T-helper 2 cell treated with Interferon-gamma antibody and Interleukin-4, amounts not matched to agents 5 μg/mL and 100 μg/mL, for 36 hours (primary cell): ENCODE data around the gene TBX15.

Source experiments
- DNase-seq: peaks from one replicate; pipeline ENCODE4 v3.0.0; 2021; ENCODE audit warnings: low spot score
- H3K27ac Mint-ChIP-seq: one replicate; pipeline ENCODE4 v1.8.0; 2021; ENCODE audit warnings: mild to moderate bottlenecking, mixed read lengths
- H3K27me3 Mint-ChIP-seq: one replicate; pipeline ENCODE4 v1.8.0; 2021; ENCODE audit warnings: low read depth, mixed read lengths
- H3K36me3 Mint-ChIP-seq: one replicate; pipeline ENCODE4 v1.8.0; 2021; ENCODE audit warnings: low read depth, mixed read lengths
- H3K4me1 Mint-ChIP-seq: one replicate; pipeline ENCODE4 v1.8.0; 2021; ENCODE audit warnings: low read depth, mixed read lengths
- H3K4me3 Mint-ChIP-seq: one replicate; pipeline ENCODE4 v1.8.0; 2022; ENCODE audit warnings: mild to moderate bottlenecking, moderate library complexity, mixed read lengths
- H3K9me3 Mint-ChIP-seq: one replicate; pipeline ENCODE4 v1.8.0; 2021; ENCODE audit warnings: mixed read lengths

The TBX15 gene

GRCh38 chr1:119006406-119007279 lies 18.5 kb upstream of the TBX15 start:
- Mint-ChIP-seq H3K4me1 (peaks cover 7% of the 10 kb centered on the region), H3K27me3 (peaks cover 87% of the 10 kb centered on the region), H3K9me3 (no peaks in the 10 kb centered on the region), H3K27ac (peak overlapping the region; percentile 11), H3K4me3 (no peak overlapping the region), H3K36me3 (peaks cover 2% of the 10 kb centered on the region)
- no peak for DNase-seq

DNA sequence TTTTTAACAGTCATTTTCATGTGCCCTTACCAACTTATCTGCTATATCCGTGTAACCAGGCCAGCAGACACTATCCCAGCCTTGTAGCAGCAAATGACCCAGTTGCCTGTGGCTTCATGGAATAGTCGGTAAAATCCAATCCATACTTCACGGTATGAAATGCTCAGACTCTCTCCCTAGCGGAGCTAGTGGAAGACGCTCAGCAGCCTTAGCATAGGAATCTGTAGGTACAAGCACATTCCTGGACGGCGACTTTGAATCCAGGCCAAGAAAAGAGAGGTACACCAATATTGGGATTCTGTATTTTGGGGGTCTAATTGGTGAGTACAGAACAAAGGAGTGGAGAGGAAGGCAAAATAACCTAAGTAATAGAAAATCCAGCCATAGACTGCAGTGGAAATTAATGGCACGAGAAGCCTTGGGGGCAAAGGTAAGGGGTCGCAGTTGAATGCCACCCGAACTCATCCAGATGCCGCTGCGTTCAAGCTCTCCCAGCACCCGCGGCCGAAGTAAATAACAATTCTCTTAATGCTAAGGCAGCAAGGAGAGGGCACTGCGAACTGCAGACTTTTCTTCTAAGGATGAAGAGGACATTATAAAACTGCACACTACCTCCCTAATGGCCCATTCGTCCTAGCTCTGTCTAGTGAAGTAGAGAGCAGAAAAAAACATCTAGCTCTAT lies 17.7 kb upstream of the TBX15 start:
- H3K27me3 Mint-ChIP-seq = peaks cover 86% of the 10 kb centered on the region
- H3K27ac Mint-ChIP-seq = peak overlapping the region; percentile 42
- DNase-seq = no peak
- peaks cover 2% of the 10 kb centered on the region for H3K36me3 Mint-ChIP-seq
- H3K4me1 Mint-ChIP-seq = peaks cover 7% of the 10 kb centered on the region
- H3K9me3 Mint-ChIP-seq = no peaks in the 10 kb centered on the region
- no peak overlapping the region for H3K4me3 Mint-ChIP-seq

DNA sequence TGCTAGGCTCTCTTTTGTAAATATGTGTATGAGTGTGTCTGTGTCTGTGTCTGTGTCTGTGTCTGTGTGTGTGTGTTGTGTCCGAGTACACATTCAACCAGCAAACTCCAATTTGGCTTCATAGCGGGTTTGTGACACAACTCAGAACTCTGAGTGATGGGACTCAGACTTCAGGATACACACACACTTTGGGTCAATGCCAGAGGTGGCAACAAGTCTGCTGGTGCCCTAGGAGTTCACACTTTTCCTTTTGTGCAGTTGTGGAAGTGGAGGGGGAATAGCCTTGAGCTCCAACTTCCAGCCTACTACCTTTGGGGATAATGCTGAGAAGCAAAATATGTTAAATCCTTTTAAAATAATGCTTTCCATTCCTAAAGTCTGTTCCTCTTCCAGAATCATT lies 16.6 kb upstream of the TBX15 start:
- H3K36me3 Mint-ChIP-seq = peaks cover 2% of the 10 kb centered on the region
- no peak overlapping the region for H3K27ac Mint-ChIP-seq
- peaks cover 7% of the 10 kb centered on the region for H3K4me1 Mint-ChIP-seq
- no peaks in the 10 kb centered on the region for H3K9me3 Mint-ChIP-seq
- H3K27me3 Mint-ChIP-seq = peaks cover 87% of the 10 kb centered on the region
- DNase-seq = no peak
- H3K4me3 Mint-ChIP-seq = no peak overlapping the region

- Mint-ChIP-seq H3K4me1 (peaks cover 7% of the 10 kb centered on the region), H3K4me3 (no peak overlapping the region), H3K9me3 (no peaks in the 10 kb centered on the region), H3K36me3 (peaks cover 2% of the 10 kb centered on the region), H3K27ac (no peak overlapping the region), H3K27me3 (peaks cover 87% of the 10 kb centered on the region)
- no peak for DNase-seq
Measured at GRCh38 chr1:119004129-119004527, 16.0 kb upstream of the TBX15 start.

DNA sequence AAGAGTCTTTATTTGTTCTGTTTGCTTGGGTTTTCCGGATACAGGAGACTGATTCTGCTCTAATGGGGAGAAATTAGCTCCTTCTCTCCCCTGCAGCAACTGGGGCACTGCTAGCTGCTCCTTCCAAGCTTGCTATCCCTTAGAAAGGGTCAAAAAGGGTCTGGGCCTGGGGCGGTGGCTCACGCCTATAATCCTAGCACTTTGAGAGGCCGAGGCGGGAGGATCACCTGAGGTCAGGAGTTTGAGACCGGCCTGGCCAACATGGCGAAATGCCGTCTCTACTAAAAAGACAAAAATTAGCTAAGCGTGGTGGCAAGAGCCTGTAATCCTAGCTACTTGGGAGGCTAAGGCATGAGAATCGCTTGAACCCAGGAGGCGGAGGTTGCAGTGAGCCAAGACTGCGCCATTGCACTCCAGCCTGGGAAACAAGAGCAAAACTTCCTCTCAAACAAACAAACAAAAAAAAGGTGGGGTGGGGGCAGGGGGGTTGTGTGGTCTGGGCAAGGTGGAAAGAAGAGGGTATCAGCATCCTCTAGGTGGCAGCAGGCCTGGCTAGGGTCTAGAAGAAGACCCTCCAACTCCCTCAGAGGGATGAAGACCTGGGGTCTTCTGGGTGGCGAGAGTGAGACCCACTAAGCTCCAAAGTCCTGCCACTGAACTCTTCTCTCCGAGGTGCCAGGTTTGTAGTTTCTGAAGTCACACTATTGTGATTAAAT lies 15.4 kb upstream of the TBX15 start:
- Mint-ChIP-seq H3K4me3 (no peak overlapping the region), H3K9me3 (no peaks in the 10 kb centered on the region), H3K27ac (no peak overlapping the region), H3K4me1 (peaks cover 6% of the 10 kb centered on the region), H3K27me3 (peaks cover 86% of the 10 kb centered on the region), H3K36me3 (peaks cover 2% of the 10 kb centered on the region)
- no peak for DNase-seq

DNA sequence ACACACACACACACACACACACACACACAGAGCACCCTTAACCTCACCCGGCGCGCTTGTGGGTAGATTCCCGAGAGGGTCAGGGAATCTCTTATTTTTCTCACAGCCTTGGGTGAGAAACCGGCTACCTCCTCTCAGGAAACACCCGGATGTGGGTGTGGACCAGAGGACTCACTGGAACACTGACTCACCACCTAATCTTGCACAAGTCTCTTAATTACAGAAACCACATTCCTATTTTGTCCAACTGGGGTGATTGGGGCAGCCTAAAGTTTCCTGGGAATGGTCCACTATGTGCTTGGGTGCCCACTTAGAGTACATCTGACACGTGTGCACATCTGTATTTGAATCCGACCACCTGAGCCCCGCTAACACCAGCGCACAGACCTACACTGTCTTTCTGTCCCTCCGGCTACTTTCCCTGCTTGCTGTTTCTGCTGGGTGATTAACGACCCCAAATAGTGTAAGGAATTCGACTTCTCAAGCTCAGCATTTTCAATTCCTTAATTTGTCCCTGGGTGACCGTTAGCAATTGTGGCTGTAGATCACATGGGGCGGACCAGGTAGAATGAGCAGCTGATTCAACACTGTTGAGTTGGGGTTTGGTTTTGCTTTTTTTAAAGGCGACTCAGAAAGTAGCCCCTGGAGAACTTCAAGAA lies 14.0 kb upstream of the TBX15 start:
- Mint-ChIP-seq H3K27me3 (peaks cover 85% of the 10 kb centered on the region), H3K27ac (no peak overlapping the region), H3K9me3 (no peaks in the 10 kb centered on the region), H3K36me3 (no peaks in the 10 kb centered on the region), H3K4me1 (peaks cover 4% of the 10 kb centered on the region), H3K4me3 (peak overlapping the region; percentile 40)
- DNase-seq = no peak

DNA sequence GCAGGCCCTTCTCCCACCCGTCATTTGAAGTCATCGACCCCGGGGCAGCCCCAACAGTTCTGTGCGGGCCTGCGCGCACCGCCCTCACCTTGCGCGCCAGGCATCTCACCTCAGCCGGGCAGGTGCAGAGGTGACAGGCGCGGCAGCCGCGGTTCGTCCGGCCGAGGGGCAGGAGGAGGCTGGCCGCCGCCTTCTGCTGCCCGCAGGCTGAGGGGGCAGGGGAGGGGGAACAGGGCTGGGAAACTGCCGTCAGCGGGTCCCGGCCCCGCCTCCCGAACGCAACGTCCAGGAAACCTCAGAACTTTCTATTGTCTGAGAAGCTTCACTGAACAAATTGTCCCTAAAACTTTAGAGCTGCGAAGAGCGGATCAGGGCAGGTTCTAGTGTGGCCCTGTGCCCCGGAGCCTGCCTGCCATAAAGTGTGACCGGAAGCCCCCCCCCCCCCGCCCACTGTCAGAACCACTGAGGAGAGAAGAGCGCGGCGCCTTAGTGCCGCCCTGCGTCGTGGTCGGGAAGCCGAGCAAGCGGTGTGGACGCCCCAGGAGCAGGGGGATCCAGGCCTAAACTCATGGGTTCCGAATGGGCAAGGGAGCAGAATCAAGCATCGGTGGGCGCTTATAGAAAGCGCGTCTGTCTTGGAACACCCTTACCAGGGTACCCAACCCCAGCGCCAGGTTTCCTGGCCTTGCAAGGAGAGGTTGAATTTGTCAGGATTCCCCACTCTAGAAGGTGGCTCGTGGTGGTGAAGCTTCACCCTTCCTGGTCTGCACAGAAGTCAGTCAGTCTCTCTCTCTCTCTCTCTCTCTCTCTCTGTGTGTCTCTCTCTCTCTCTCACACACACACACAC lies 13.3 kb upstream of the TBX15 start:
- Mint-ChIP-seq H3K4me1 (peaks cover 4% of the 10 kb centered on the region), H3K4me3 (peak overlapping the region; percentile 40), H3K27me3 (peaks cover 83% of the 10 kb centered on the region), H3K27ac (no peak overlapping the region), H3K36me3 (no peaks in the 10 kb centered on the region), H3K9me3 (no peaks in the 10 kb centered on the region)
- DNase-seq = no peak

GRCh38 chr1:119000371-119001180 lies 12.4 kb upstream of the TBX15 start:
- Mint-ChIP-seq H3K9me3 (no peaks in the 10 kb centered on the region), H3K36me3 (no peaks in the 10 kb centered on the region), H3K4me3 (no peak overlapping the region), H3K27ac (no peak overlapping the region), H3K4me1 (peaks cover 6% of the 10 kb centered on the region), H3K27me3 (peaks cover 81% of the 10 kb centered on the region)
- DNase-seq = no peak

- peaks cover 6% of the 10 kb centered on the region for H3K4me1 Mint-ChIP-seq
- DNase-seq = no peak
- H3K36me3 Mint-ChIP-seq = no peaks in the 10 kb centered on the region
- no peak overlapping the region for H3K27ac Mint-ChIP-seq
- H3K4me3 Mint-ChIP-seq = no peak overlapping the region
- H3K27me3 Mint-ChIP-seq = peaks cover 82% of the 10 kb centered on the region
- H3K9me3 Mint-ChIP-seq = no peaks in the 10 kb centered on the region
Measured at GRCh38 chr1:118999348-119000071, 11.4 kb upstream of the TBX15 start.

DNA sequence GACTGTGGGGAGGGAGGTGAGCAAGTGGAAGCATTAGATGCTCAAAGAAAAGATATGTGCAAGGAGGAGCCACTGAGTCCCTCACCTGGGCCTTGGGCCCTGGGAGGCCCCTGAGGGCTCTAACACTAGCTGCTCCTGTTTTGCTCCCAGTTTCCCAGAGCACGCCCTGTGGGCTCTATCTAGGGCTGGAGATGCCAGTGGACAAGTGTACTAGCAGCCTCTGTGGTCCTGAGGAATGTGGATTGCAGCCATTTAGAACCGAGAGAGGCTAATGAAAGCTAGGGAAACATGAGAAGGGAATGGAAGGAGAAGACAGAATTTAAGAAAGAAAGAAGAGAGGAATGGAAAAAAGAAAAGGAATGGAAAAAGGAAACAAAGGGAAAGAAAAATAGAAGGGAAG lies 10.0 kb upstream of the TBX15 start:
- Mint-ChIP-seq H3K4me3 (no peak overlapping the region), H3K9me3 (no peaks in the 10 kb centered on the region), H3K36me3 (peaks cover 2% of the 10 kb centered on the region), H3K27me3 (peaks cover 82% of the 10 kb centered on the region), H3K27ac (no peak overlapping the region), H3K4me1 (peaks cover 8% of the 10 kb centered on the region)
- no peak for DNase-seq

DNA sequence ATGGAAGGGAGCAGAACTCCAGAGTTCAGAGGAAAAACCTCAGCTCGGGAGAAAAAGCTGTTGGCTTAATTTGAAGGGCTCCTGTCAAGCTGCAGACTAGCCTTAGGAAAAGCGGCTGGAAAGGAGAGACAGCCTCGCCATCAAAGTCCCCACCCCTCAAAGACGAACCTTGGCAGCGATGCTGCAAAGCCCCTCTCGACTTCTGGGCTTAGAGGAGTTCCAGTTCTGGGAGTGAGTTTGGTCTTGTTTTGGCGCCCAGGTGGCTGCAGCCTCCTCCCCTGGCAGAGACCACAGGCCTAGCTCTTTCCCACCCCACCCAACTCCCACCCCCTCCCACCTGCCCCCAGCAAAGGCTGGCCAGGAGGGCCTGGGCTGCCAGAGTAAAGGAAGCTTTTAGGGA lies 9.1 kb upstream of the TBX15 start:
- no peak for DNase-seq
- no peak overlapping the region for H3K4me3 Mint-ChIP-seq
- H3K4me1 Mint-ChIP-seq = peaks cover 5% of the 10 kb centered on the region
- H3K27me3 Mint-ChIP-seq = peaks cover 76% of the 10 kb centered on the region
- no peaks in the 10 kb centered on the region for H3K9me3 Mint-ChIP-seq
- no peak overlapping the region for H3K27ac Mint-ChIP-seq
- H3K36me3 Mint-ChIP-seq = peaks cover 2% of the 10 kb centered on the region
